ENCODE results near the gene SLC66A2. TPM values are rescaled to one million over a fixed set of nuclear protein-coding genes. Genes with fewer than 3 reads are reported as not detected.
"Not testable (repeated sequence)": the region's sequence is repeated elsewhere in the genome, so short reads cannot be mapped to it uniquely, and the experiment has no call there.

Gene SLC66A2
- total RNA-seq, 1 donor from 2014 or later = 37.8 TPM

- intact Hi-C loops (cut with micrococcal nuclease) = no loop called here
Measured at GRCh38 chr18:79870301-79871025, 81.0 kb downstream of the SLC66A2 start.

GRCh38 chr18:79869591-79870300 lies 81.7 kb downstream of the SLC66A2 start:
- intact Hi-C loops (cut with micrococcal nuclease) = no loop called here

- intact Hi-C loops (cut with micrococcal nuclease) = no loop called here
Measured at GRCh38 chr18:79868811-79869541, 82.5 kb downstream of the SLC66A2 start.

- intact Hi-C loops (cut with micrococcal nuclease) = no loop called here
Measured at GRCh38 chr18:79868168-79868784, 83.2 kb downstream of the SLC66A2 start.

GRCh38 chr18:79867666-79868065 lies 83.8 kb downstream of the SLC66A2 start:
- intact Hi-C loops (cut with micrococcal nuclease) = no loop called here

- intact Hi-C loops (cut with micrococcal nuclease) = no loop called here
Measured at GRCh38 chr18:79866889-79867574, 84.4 kb downstream of the SLC66A2 start.

- intact Hi-C loops (cut with micrococcal nuclease) = not testable (repeated sequence)
Measured at GRCh38 chr18:79865951-79866350, 85.5 kb downstream of the SLC66A2 start.

GRCh38 chr18:79864955-79865354 lies 86.5 kb downstream of the SLC66A2 start:
- intact Hi-C loops (cut with micrococcal nuclease) = not testable (repeated sequence)

- intact Hi-C loops (cut with micrococcal nuclease) = no loop called here
Measured at GRCh38 chr18:79864006-79864725, 87.3 kb downstream of the SLC66A2 start.

- intact Hi-C loops (cut with micrococcal nuclease) = no loop called here
Measured at GRCh38 chr18:79863161-79864005, 88.1 kb downstream of the SLC66A2 start.

- intact Hi-C loops (cut with micrococcal nuclease) = no loop called here
Measured at GRCh38 chr18:79862562-79862961, 88.9 kb downstream of the SLC66A2 start.

GRCh38 chr18:79861687-79862086 lies 89.8 kb downstream of the SLC66A2 start:
- intact Hi-C loops (cut with micrococcal nuclease) = no loop called here

GRCh38 chr18:79859314-79859713 lies 92.1 kb downstream of the SLC66A2 start:
- intact Hi-C loops (cut with micrococcal nuclease) = no loop called here

GRCh38 chr18:79857082-79857671 lies 94.3 kb downstream of the SLC66A2 start:
- intact Hi-C loops (cut with micrococcal nuclease) = no loop called here

GRCh38 chr18:79856119-79857007 lies 95.1 kb downstream of the SLC66A2 start:
- intact Hi-C loops (cut with micrococcal nuclease) = no loop called here

GRCh38 chr18:79855147-79855933 lies 96.1 kb downstream of the SLC66A2 start:
- intact Hi-C loops (cut with micrococcal nuclease) = no loop called here

GRCh38 chr18:79853993-79854364 lies 97.5 kb downstream of the SLC66A2 start:
- intact Hi-C loops (cut with micrococcal nuclease) = no loop called here

All from T-helper 2 cell treated with Interferon-gamma antibody and Interleukin-4, amounts not matched to agents 100 ng/mL and 5 ng/mL, for 36 hours (primary cell).